GM06990 (cell line): ENCODE data around the gene AFF1.

Experiments used
- DNase-seq: peaks from one replicate; pipeline ENCODE4 v3.0.0-alpha.2; 2011; ENCODE audit not compliant: insufficient read length; ENCODE audit errors: extremely low read depth
- H3K27me3 ChIP-seq: replicated peaks from 2 replicates; pipeline ENCODE4 v1.6.0; 2011; ENCODE audit warnings: low read length; ENCODE audit not compliant: control insufficient read depth, insufficient read depth
- H3K36me3 ChIP-seq: 2 replicates; pipeline ENCODE4 v1.5.1; 2011; ENCODE audit warnings: low read length; ENCODE audit not compliant: control insufficient read depth, insufficient read depth
- H3K4me3 ChIP-seq: replicated peaks from 2 replicates; pipeline ENCODE4 v1.5.1; 2011; ENCODE audit warnings: low read depth, mild to moderate bottlenecking, control low read depth, low read length
- TF ChIP-seq, protein P1 (sequence below): IDR thresholded peaks from 2 replicates; pipeline ENCODE4 v1.5.1; 2011; ENCODE audit warnings: low read length, control low read depth, mild to moderate bottlenecking, inconsistent platforms; ENCODE audit not compliant: insufficient read depth, poor library complexity, severe bottlenecking

AFF1 gene

DNA sequence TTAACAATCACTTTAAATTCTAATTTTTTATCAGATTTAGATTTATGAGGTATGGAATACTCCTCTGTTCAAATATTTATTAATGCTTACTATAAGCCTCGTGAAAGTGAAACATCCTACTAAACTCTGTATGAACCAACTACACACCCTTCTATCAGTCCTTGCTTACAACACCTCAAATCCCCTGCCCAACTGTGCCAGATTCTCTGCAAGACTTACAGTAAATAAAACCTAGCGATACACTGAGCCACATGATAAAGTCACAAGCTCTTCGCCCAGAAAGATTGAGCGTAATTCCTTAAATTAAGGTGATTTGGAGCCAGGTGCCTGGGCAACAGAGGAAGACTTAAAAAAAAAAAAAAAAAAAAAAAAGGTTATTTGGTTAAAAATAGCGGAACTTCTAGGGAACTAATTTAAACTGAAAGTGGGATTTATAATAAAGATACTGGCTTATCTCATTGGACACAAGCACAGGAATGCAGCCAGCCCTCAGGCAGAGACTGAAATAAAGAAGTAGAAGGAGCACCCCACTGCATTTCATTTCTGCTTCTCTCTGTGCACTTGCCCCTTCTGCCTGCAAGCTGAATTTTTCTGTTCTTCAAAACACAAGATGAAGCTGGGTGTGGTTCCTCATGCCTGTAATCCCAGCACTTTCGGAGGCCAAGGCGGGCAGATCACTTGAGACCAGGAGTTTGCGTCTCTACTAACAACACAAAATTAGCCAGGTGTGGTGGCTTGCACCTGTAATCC, 25.1 kb upstream of the AFF1 start:
- no peaks in the 10 kb centered on the region for H3K36me3 ChIP-seq
- no peak overlapping the region for H3K4me3 ChIP-seq
- no peaks in the 10 kb centered on the region for H3K27me3 ChIP-seq
- no peak for DNase-seq
- TF ChIP-seq, protein P1, sequence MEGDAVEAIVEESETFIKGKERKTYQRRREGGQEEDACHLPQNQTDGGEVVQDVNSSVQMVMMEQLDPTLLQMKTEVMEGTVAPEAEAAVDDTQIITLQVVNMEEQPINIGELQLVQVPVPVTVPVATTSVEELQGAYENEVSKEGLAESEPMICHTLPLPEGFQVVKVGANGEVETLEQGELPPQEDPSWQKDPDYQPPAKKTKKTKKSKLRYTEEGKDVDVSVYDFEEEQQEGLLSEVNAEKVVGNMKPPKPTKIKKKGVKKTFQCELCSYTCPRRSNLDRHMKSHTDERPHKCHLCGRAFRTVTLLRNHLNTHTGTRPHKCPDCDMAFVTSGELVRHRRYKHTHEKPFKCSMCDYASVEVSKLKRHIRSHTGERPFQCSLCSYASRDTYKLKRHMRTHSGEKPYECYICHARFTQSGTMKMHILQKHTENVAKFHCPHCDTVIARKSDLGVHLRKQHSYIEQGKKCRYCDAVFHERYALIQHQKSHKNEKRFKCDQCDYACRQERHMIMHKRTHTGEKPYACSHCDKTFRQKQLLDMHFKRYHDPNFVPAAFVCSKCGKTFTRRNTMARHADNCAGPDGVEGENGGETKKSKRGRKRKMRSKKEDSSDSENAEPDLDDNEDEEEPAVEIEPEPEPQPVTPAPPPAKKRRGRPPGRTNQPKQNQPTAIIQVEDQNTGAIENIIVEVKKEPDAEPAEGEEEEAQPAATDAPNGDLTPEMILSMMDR: no peak

DNA sequence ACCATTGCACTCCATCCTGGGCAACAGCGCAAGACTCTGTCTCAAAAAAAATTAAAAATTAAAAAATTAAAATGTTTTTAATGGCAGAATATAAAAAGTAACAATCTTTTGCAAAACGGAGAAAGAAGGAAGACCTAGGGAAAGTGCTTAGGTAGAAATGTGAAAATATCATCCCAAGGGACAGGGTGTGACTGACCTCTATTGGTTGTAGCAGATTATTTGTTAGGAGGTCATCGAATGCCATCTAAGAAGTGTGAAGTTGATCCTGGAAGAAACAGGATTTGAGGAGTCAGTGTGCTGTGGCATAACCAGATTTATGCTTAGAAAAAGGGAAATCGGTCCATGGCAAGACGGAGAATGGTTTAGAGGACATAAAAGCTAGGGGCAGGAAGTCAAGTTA, 24.4 kb upstream of the AFF1 start:
- H3K27me3 ChIP-seq: no peaks in the 10 kb centered on the region
- no peaks in the 10 kb centered on the region for H3K36me3 ChIP-seq
- H3K4me3 ChIP-seq: no peak overlapping the region
- TF ChIP-seq, protein P1: no peak
- DNase-seq: no peak

DNA sequence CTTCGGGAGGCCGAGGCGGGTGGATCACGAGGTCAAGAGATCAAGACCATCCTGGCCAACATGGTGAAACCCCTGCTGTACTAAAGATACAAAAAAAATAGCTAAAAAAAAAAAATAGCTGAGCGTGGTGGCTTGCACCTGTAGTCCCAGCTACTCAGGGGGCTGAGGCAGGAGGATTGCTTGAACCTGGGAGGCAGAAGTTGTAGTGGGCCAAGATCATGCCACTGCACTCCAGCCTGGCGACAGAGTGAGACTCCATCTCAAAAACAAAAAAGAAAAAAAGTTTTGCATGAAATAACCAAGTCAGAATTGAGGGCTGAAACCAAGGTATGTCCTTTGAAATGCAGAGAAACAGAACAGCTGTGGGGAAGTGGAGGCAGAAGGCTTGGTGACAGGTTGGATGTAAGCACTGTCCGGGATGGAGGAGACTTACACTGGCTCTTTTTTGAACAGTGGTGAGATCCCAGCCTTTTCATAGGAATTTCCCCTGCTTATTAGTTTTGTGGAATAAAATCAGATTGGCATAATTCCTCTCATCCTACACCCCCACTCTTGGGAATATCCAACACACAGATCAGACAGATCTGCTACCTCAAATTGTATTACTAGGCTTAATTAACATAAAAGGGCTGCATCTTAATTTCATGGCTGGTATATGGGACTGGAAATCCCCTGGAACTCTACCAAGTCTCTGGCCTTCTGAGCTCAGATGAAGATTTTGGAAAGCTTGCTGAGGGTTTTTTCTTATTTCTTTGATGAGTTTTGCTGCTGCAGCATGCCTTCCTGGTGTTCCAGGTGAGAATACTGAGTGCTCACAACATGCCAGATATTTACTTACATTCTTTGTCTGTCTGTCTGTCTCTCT, 23.8 kb upstream of the AFF1 start:
- Histone ChIP-seq H3K4me3 (no peak overlapping the region), H3K27me3 (no peaks in the 10 kb centered on the region), H3K36me3 (no peaks in the 10 kb centered on the region)
- TF ChIP-seq, protein P1: no peak
- DNase-seq: no peak

DNA sequence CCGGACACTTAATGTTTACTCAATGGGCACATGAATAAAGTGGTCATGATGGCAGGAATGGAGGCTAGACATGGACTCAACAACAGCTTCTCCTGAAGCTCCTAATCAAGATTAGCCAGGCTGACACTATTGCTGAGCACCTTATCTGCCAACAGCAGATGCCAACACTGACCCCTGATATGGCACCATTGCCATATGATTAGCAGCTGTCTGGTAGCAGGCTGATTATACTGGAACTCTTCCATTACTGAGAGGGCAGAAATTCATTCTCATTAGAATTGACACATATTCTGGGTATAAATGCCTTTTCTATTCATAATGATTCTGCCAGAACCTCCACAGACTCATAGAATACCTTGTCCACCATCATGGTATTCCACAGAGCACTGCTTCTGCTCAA, 18.4 kb upstream of the AFF1 start:
- Histone ChIP-seq H3K27me3 (no peaks in the 10 kb centered on the region), H3K36me3 (no peaks in the 10 kb centered on the region; the same call in 1 of the 2 replicates), H3K4me3 (no peak overlapping the region)
- DNase-seq: no peak
- TF ChIP-seq, protein P1: no peak

DNA sequence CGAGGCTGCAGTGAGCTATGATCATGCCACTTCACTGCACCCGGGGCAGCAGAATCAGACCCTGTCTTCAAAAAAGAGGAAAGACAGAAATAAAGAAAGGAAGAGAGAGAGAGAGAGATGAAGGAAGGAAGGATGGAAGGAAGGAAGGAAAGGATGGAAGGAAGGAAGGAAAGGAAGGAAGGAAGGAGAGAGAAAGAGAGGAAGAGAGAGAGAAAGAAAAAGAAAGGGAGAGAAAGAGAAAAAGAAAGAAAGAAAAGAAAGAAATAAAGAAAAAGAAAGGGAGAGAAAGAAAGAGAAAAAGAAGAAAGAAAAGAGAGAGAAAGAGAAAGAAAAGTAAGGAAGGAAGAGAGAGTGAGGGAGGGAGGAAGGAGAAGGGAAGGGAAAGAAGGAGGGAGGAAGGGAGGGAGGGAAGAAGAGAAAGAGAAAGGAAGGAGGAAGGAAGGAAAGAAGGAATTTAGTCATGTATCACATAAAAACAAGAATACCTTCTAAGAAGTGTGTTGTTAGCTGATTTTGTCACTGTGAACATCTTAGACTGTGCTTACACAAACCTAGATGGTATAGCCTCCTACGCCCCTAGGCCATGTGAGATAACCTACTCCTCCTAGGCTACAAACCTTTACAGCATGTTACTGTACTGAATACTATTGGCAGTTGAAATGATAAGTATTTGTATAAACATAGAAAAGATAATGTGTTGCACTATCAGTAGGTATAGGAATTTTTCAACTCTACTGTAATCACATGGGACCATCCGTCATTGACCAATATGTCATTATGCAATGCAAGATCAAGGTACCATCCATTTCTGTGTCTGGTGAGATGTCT, 17.4 kb upstream of the AFF1 start:
- TF ChIP-seq, protein P1: no peak
- Histone ChIP-seq H3K27me3 (no peaks in the 10 kb centered on the region), H3K4me3 (no peak overlapping the region), H3K36me3 (no peaks in the 10 kb centered on the region; the same call in 1 of the 2 replicates)
- DNase-seq: no peak
